Measurements from ENCODE around the gene SLC22A2.
"Not testable (repeated sequence)": the region's sequence is repeated elsewhere in the genome, so short reads cannot be mapped to it uniquely, and the experiment has no call there.

The SLC22A2 gene

DNA sequence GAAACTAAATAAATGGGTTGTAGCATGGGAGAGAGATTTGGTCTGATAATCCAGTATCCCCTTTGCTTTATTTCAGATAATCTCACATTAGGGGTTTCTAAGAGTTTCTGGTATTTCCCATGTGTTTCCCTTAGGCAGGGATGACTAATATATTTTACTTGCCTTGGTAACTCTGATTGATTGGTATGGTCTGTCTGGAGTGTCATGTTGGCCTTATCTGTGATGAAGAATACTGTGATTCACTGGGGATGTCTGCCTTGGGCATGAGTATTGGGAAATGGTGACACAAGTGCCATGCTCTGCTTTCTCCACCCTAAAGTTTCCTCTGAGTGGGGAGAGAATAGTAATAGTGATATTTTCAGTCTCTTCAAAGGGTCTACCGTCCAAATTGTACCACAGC is 10.1 kb downstream of the SLC22A2 start:
- DNase-seq (ENCODE audit: low spot score): no peak

DNA sequence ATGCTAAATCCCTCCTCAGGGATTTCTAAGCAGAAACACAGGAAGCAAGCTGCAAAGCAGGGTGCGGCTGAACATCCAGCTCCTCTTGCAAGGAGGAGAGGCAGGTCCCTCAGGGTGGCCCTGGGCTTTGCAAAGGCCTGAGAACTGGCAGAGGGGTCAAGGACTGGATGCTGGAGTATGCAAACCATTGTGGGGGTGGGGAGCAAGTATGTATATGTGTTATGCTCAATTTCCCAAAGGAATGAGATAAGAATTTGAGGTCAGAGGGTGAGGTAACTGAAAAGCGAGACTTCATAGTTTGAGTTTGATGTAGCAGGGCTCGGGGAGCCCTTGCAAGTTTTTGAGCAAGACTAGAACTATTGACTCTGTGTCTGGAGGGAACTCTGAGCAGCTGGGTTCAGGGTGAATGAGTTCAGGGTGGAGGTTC is 11.2 kb downstream of the SLC22A2 start:
- no peak for DNase-seq (ENCODE audit: low spot score)

DNA sequence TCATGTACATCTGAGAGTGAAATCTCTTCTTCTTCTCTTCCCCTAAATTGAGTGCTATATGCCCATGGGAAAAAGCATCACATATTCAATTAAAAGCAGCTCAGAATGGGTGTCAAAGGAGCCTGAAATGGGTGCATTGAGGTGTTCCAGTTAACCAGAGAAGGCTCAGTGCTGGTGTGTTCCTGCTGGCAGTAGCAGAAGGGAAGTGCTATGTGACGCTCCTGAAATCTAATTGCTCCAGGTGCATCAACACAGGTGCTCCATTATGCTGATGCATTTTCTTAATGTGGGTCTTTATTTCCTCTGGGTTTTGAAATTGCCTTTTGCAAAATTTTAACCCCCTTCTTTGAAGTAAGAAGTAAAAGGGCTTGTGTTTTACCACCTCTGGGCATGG is 17.9 kb downstream of the SLC22A2 start:
- DNase-seq (ENCODE audit: low spot score): no peak

DNA sequence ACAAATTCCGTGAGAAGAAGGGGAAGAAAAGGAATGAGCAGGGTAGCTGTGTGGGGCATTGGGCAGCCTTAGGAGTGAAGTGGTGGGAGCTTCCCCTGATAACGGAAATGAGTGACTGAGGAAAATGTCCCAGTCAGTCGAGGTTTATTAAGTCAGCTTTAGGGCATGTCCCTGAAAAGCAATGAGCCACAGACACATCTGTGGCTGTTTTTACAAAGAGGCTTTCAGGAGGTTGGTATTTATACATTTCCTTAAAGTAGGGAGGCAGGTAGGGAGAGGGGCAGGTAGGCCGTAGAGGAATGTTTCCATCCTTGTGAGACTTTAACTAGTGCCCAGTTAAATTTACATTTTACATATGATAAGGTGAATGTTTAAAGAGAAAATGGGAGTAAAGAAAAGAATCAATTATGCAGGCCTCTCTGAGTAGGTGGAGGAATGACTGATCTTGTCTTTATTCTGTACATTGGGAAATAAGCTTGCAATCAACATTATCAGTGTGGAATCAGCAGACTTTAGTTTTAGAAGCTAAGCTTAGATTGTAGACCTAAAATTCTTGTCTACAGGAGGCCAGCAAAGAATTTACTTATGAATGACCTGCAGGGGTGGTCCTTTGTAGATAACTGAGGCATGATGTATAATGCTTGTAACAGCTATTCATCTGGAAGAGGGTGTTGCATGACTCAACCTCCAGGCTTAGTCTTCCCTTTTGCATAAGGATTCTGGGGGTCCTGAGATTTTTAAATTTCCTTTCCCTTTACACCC is 18.5 kb downstream of the SLC22A2 start:
- DNase-seq (ENCODE audit: low spot score): no peak

DNA sequence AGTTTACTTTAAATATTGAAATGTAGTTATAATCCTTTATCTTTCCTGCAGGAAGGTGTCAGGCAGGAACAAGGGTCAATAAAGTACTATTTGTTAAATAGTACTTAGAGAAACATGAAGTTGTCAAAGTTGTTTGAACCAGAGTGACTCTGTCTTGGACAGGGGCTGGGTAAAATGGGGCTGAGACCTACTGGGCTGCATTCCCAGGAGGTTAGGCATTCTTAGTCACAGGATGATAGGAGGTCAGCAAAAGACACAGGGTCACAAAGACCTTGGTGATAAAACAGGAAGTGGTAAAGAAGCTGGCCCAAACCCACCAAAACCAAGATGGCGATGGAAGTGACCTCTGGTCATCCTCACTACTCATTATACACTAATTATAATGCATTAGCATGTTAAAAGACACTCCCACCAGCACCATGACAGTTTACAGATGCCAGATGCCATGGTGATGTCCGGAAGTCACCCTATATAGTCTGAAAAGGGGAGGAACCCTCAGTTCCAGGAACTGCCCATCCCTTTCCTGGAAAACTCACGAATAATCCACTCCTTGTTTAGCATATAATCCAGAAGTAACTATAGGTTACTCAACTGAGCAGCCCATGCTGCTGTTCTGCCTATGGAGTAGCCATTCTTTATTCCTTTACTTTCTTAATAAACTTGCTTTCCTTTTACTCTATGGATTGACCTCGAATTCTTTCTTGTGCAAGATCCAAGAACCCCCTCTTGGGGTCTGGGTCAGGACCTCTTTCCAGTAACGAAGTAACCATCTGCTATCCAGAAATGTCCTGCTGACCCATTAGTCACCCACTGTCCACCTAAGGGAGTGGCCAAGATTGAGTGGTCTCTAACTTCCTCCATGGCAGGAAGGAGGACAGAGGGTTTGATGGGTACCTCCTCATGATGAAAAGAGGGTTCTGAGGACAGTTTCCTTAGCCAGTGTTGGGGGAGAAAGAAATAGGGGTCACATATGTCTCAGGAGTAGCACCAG is 19.6 kb downstream of the SLC22A2 start:
- no peak for DNase-seq (ENCODE audit: low spot score)

DNA sequence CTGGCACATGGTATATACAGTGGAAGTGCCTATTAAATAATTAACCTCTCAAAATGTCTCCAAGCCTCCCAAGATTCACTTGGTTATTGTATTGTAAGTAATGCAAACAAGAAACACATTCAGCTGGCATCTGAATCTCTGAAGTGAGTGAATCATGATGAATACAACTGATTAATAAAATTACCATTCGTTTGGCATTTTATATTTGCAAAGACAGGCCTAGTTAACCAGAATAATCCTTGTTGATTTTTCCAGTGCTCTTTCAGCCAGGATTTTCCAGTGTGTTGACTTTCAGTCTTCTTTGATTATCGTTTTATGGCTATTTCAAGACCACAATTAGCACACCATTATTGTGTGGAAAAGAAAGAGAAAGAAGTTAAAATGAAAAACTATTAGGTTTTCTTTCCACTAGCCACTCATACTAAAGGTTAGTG is 20.3 kb downstream of the SLC22A2 start:
- no peak for DNase-seq (ENCODE audit: low spot score)

DNA sequence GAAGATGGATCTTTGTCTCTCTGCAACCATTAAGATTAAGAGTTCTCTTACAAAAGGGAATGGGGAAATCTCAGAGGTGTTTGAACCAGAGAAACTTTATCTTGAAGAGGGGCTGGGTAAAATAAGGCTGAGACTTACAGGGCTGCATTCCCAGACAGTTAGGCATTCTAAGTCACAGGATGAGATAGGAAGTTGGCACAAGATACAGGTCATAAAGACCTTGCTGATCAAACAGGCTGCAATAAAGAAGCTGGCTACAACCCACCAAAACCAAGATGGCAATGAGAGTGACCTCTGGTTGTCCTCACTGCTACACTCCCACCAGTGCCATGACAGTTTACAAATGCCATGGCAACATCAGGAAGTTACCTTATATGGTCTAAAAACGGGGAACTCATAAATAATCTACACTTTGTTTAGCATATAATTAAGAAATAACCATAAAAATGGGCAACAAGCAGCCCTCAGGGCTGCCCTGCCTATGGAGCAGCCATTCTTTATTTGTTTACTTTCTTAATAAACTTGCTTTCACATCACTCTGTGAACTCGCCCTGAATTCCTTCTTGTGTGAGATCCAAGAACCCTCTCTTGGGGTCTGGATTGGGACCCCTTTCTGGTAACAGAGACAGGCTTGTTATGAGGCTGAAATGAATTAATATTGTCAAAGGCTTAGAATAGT is 20.9 kb downstream of the SLC22A2 start:
- not testable (repeated sequence) for DNase-seq (ENCODE audit: low spot score)

DNA sequence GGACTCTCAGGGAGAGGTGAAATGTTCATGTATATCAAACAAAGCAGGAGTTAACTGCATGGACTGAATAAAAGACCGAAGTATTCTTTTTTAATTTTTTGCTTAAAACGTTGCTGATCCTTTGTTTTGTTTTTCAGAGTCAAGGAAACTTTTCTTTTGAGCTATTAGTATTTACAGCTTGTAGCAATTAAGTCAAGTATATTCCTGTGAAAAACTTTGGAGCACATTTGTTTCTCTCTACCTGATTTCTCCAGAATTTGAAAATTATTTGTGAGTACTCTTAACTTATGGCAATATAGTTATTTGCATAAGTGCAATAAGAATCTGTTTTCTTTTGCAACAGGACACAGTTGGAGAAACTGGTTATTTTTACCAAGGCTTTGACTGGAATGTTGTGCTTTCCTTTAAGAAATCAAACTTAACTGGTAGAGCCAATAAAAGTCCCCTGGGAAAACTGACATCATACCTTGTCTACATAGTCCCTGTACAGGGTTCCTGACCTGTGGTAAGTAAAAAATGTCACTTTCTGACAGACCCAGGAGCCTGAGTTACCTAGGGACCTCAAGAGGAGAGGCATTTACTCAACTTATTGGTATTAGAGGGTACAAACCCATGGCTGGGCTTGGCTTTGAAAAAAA is 22.3 kb downstream of the SLC22A2 start:
- not testable (repeated sequence) for DNase-seq (ENCODE audit: low spot score)

DNA sequence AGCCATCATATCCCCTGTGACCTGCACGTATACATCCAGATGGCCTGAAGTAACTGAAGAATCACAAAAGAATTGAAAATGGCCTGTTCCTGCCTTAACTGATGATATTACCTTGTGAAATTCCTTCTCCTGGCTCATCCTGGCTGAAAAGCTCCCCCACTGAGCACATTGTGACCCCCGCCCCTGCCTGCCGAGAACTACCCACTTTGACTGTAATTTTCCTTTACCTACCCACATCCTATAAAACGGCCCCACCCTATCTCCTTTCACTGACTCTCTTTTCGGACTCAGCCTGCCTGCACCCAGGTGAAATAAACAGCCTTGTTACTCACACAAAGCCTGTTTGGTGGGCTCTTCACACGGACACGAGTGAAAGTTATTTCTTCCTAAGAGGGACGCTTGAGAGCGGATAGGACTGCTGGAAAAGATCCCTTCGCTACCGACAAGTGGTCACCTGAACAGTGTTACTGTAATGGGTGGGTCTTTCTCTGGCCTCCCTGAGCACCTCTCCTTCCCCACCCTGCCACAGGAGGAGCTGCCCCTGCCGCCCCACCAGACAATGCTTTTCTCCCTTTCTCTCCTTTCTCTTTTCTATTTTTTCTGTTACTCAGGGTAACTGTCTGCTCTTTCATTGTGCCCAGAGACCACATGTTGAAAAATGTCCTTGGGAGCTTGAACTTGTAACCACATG is 24.5 kb downstream of the SLC22A2 start:
- not testable (repeated sequence) for DNase-seq (ENCODE audit: low spot score)

DNA sequence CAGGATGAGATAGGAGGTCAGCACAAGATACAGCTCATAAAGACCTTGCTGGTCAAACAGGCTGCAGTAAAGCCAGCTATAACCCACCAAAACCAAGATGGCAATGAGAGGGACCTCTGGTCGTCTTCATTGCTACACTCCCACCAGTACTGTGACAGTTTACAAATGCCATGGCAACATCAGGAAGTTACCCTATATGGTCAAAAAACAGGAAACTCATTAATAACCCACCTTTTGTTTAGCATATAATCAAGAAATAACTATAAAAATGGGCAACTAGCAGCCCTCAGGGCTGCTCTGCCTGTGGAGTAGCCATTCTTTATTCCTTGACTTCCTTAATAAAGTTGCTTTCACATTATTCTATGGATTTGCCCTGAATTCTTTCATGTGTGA is 30.9 kb downstream of the SLC22A2 start:
- DNase-seq (ENCODE audit: low spot score): no peak

DNA sequence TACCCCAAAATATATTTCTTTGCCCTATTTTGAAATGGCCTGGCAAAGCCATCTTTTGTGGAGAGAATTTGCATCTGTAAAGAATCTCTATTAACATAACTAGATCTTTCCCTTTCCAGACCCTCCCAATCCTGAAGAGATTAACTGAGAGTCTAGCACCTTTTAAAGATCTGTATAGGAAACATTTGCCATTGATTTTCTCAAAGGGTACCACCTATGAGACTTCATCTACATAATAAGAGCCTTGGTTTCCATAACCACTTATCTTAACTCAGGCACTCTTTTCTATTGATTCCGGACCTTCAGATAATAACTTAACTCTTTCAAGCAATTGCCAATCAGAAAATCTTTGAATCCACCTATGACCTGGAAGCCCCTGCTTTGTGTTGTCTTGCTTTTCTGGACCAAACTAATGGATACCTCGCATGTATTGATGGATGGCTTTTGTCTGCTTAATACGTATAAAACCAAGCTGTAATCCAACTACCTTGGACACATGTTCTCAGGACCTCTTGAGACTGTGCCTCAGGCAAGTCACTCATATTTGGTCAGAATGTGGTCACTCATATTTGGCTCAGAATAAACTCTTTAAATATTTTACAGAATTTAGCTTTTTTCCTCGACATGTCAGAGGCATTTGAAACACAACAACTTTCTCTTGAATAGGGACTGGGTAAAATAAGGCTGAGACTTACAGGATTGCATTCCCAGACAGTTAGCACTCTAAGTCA is 31.4 kb downstream of the SLC22A2 start:
- DNase-seq (ENCODE audit: low spot score): no peak

DNA sequence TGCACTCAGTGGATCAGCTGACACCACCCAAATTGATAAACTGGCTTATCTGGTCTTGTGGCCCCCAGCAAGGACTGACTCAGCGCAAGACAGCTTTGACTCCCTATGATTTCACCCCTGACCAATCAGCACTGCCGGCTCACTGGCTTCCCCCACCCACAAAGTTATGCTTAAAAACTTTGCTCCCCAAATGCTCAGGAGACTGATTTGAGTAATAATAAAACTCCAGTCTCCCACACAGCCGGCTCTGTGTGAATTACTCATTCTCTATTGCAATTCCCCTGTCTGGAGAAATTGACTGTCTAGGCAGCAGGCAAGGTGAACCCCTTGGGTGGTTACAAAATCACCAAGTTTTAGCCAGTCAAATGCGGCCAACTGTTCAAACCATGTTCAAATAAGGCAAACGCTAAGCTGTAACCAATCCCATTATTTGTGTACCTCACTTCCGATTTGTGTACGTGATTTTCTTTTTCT is 32.5 kb downstream of the SLC22A2 start:
- no peak for DNase-seq (ENCODE audit: low spot score)

DNA sequence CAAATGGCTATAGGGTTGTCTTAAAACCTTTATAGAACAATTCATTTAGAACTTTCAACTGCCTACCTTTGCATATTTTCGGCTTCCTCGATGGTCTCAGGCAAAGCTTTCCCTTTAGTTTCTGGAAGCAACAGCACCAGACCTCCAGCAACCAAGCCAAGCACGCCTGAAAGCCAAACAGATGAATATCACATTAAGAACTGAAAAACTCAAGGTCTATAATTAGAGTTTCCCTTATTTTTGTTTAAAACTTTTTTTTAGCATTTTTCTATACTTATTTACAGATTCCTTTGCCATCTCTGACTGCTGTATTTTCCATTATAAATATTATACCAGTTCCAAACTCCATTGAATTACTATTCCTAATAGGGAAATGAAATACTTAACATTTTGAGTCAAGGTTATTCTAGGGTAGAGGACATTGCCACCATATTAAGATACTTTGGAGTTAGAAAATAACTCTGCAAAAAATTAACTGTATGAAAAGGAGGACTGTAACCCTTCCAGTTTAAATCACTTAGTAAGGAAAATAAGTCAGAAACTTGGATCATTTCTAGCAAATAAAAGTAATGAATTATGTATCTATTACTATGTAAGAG is 33.9 kb downstream of the SLC22A2 start:
- no peak for DNase-seq (ENCODE audit: low spot score)

DNA sequence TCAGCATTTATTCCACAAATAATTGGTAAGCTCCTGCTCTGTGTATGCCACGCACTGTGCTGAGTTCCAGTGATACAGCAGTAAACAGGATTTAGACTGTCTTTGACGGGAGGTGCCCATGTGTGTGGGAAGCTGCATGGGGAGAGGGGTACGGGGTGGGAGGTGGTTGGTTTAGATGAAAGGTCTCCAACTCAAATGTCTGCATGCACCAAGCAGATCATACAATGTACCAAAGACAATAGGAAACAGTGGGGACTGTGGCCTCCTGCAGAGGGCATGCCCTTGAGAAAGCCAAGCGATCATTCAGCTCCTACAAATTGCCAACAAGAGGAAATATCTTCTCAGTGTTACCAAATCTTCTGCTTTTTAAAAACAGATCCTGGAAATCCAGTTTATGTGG is 36.1 kb downstream of the SLC22A2 start:
- no peak for DNase-seq (ENCODE audit: low spot score)

DNA sequence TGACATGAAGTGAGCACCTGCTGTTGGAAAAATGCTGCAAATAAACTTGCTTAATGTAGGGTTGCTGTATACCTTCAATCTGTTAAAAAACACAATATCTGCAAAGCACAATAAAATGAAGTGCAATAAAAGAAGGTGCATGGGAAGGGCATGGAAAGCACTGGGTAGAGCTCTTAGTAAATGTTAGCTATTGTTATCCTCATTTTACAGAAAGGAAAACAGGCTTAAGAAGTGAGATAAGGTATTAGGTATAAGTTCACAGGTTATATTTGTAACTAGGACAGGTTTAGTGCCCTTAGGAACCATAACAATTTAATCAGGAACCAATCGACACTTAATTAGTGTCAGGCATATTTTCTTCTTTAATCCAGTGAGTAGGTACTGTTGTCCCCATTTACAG is 36.7 kb downstream of the SLC22A2 start:
- no peak for DNase-seq (ENCODE audit: low spot score)

DNA sequence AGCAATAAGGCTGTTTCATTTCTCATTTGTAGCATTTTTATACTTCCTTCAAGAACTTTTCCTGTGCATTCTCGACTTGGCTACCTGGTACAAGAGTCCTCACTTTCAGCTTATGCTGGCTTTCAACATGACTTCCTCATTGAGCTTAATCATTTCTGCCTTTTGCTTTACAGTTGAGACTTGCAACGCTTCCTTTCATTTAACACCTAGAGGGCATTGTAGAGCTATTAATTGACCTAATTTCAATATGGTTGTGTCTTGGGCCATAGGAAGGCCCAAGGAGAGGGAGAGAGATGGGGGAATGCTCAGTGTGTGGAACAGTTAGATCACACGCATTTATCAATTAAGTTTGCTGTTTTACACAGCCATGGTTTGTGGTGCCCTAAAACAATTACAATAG is 37.2 kb downstream of the SLC22A2 start:
- no peak for DNase-seq (ENCODE audit: low spot score)

DNA sequence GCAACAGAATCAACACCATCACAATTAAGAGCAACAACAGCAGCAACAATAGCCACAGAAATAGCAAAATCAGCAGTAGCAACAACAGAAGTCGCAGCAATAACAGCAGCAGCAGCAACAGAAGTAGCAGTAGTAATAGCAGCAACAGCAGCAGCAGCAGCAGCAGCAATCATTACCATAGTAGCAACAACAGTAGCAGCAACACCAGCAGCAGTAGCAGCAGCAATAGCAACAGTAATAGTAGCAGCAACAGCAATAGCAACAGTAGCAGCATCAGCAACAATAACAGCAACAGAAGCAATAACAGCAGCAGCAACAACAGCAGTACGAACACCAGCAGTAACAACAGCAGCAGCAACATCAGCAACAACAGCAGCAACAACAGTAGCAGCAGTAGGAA is 39.8 kb downstream of the SLC22A2 start:
- no peak for DNase-seq (ENCODE audit: low spot score)

DNA sequence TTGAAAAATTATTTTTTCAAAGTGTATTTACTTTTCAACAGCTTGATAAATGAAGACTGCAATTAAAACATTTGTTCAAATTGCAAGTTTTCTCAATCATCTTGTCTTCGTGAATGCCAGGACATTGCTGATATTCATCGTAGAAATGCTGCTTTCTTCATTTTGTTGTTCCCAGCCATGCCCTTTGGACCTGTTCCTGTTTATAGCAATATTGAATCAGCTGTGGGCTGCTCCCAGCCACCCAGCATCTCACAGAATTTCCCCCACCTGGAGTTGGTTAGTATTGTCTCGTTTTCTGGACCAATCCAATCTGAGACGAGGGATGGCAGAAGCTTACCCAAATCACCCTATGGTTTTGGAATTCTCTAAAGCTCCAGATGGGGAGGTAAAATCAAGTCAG is 40.8 kb downstream of the SLC22A2 start:
- no peak for DNase-seq (ENCODE audit: low spot score)

DNA sequence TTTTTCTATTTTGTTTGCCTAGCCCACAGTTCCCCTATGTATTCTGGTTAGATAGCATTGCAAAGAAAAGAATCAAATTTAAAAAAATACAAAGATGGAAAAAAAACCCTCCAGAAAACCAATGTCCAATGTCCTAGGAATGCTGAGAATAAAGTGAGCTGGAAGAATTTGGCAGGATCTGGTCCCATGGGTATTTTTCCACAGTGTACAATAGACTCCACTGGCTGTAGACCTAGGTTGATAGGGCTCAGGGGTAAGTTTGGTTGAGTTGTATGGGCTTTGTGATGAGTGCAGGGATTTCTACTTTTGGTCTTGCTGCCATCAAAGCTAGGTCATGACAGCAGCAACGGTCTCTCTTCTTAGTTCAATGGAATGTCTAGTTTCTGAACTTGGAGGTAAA is 41.5 kb downstream of the SLC22A2 start:
- DNase-seq (ENCODE audit: low spot score): no peak

DNA sequence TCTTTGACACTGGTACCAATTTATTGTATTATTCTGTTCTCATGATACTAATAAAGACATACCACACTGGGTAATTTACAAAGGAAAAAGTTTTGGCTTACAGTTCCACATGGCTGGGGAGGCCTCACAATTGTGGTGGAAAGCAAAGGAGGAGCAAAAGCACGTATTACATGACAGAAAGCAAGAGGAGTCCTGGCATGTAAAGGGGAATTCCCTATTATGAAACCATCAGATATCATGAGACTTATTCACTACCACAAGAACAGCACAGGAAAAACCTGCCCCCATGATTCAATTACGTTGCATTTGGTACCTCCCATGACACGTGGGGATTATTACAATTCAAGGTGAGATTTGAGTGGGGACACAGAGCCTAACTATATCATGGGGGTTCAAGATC is 43.4 kb downstream of the SLC22A2 start:
- DNase-seq (ENCODE audit: low spot score): no peak

All from hepatic stellate cell (primary cell).